ENCODE data around the gene NRP1.

The NRP1 gene

DNA sequence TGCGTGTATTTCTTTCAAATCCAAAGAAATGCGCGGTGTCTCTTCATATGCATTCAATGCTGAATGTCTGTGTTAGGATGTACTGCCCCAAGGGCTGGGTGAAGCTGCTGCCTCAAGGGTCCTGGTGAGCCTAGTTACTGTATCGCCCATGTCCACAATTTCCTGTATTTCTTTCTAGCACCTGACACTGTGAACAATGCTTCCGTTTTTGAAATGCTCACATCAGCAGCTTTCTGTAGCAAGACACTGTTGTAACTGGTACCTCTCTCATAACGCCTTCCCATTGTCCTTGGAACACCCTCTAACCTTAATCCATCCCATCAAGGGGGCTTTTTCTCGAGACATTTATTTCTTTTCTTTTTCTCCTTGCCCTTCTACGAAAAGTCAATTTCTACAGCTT is 25.1 kb downstream of the NRP1 start:
- Histone ChIP-seq H3K9me2 (replicated peaks; ENCODE audit: insufficient read depth, low read length) (no peaks in the 10 kb centered on the region), H3K9ac (ENCODE audit: low read length) (no peak overlapping the region), H3F3A (ENCODE audit: insufficient read depth, low read length) (no peaks in the 10 kb centered on the region), H3K4me1 (ENCODE audit: low read length) (no peaks in the 10 kb centered on the region), H3K27ac (ENCODE audit: low read length) (no peak overlapping the region), H3K27me3 (replicated peaks; ENCODE audit: insufficient read depth, low read length) (no peaks in the 10 kb centered on the region), H4K20me1 (ENCODE audit: insufficient read depth, low read length) (no peaks in the 10 kb centered on the region), H3K4me2 (ENCODE audit: low read depth, low read length) (peak overlapping the region; percentile 11; the same call in 1 of the 2 replicates), H3K79me2 (ENCODE audit: low read length) (no peaks in the 10 kb centered on the region), H3K4me3 (ENCODE audit: low read length) (no peak overlapping the region), H3K9me3 (replicated peaks; ENCODE audit: insufficient read depth, low read length) (no peaks in the 10 kb centered on the region), H2AFZ (ENCODE audit: low read length) (0 out of 2 replicates have a peak overlapping the region, but pooled peaks have one; percentile 2), H3K36me3 (replicated peaks; ENCODE audit: insufficient read depth, low read length) (no peaks in the 10 kb centered on the region)
- peak; percentile 63 for DNase-seq
- no peak for TF ChIP-seq EZH2phosphoT487 (IDR thresholded peaks at IDR 0.05; ENCODE audit: low read length)
- TF ChIP-seq EZH2 (optimal IDR thresholded peaks at IDR 0.05; ENCODE audit: low read depth, low read length) = no peak
- TF ChIP-seq, protein P1, sequence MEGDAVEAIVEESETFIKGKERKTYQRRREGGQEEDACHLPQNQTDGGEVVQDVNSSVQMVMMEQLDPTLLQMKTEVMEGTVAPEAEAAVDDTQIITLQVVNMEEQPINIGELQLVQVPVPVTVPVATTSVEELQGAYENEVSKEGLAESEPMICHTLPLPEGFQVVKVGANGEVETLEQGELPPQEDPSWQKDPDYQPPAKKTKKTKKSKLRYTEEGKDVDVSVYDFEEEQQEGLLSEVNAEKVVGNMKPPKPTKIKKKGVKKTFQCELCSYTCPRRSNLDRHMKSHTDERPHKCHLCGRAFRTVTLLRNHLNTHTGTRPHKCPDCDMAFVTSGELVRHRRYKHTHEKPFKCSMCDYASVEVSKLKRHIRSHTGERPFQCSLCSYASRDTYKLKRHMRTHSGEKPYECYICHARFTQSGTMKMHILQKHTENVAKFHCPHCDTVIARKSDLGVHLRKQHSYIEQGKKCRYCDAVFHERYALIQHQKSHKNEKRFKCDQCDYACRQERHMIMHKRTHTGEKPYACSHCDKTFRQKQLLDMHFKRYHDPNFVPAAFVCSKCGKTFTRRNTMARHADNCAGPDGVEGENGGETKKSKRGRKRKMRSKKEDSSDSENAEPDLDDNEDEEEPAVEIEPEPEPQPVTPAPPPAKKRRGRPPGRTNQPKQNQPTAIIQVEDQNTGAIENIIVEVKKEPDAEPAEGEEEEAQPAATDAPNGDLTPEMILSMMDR (IDR thresholded peaks at IDR 0.05; ENCODE audit: low read length) = no peak

DNA sequence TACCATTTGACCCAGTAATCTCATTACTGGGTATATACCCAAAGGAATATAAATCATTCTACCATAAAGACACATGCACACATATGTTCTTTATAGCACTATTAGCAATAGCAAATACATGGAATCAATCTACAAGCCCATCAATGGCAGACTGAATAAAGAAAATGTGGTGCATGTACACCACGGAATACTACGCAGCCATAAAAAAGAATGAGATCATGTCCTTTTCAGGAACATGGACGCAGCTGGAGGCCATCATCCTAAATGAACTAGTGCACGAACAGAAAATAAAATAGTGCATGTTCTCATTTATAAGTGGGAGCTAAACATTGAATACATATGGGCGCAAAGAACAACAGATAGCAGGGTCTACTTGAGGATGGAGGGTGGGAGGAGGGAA is 26.6 kb downstream of the NRP1 start:
- H3K9ac ChIP-seq (ENCODE audit: low read length) = no peak overlapping the region
- H3F3A ChIP-seq (ENCODE audit: insufficient read depth, low read length) = no peaks in the 10 kb centered on the region
- H3K36me3 ChIP-seq (replicated peaks; ENCODE audit: insufficient read depth, low read length) = no peaks in the 10 kb centered on the region
- H4K20me1 ChIP-seq (ENCODE audit: insufficient read depth, low read length) = no peaks in the 10 kb centered on the region
- H3K4me2 ChIP-seq (ENCODE audit: low read depth, low read length) = no peak overlapping the region
- no peak overlapping the region for H3K27ac ChIP-seq (ENCODE audit: low read length)
- no peak overlapping the region for H2AFZ ChIP-seq (ENCODE audit: low read length)
- no peak for TF ChIP-seq EZH2 (optimal IDR thresholded peaks at IDR 0.05; ENCODE audit: low read depth, low read length)
- TF ChIP-seq EZH2phosphoT487 (IDR thresholded peaks at IDR 0.05; ENCODE audit: low read length) = no peak
- TF ChIP-seq, protein P1 (IDR thresholded peaks at IDR 0.05; ENCODE audit: low read length) = no peak
- no peak for DNase-seq
- no peak overlapping the region for H3K4me3 ChIP-seq (ENCODE audit: low read length)
- no peaks in the 10 kb centered on the region for H3K9me3 ChIP-seq (replicated peaks; ENCODE audit: insufficient read depth, low read length)
- H3K9me2 ChIP-seq (replicated peaks; ENCODE audit: insufficient read depth, low read length) = no peaks in the 10 kb centered on the region
- no peaks in the 10 kb centered on the region for H3K27me3 ChIP-seq (replicated peaks; ENCODE audit: insufficient read depth, low read length)
- no peaks in the 10 kb centered on the region for H3K79me2 ChIP-seq (ENCODE audit: low read length)
- no peaks in the 10 kb centered on the region for H3K4me1 ChIP-seq (ENCODE audit: low read length)

DNA sequence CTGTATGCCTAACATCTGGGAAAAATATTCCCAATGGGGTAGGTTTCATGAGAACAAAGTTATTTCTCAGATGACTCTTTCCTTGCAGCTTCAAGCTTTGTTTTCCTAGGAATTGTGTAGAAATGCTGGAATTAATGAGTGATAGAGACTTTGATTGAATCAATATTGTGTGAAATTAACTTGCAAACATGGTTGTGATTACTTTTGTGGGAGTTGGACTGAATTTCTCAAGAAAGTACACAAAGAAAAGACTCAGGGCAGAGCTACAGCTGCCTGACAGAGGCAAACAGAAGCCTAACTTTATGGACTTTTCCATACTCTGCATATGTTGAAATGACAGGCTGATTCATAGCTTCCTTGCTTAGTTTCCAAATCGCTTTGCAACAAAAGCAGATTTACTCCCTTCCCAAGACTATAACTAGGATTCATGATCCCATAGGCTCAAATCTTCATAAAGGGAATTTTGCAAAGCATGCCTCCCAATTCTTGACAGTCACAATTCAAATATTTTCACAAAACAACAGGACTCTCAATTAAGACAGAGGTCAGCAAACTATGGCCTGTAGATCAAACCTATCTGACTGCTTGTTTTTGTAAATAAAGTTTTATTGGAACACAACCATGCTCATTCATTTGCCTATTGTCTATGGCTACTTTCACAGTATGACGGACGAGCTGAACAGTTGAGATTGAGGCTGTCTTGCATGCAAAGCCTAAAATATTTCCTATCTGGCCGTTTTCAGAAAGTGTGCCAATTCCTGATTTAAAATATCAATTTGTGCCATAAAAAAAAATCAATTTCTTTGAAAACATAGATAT is 27.6 kb downstream of the NRP1 start:
- DNase-seq = no peak
- Histone ChIP-seq H3K27ac (ENCODE audit: low read length) (no peak overlapping the region), H3K9ac (ENCODE audit: low read length) (no peak overlapping the region), H2AFZ (ENCODE audit: low read length) (no peak overlapping the region), H3K79me2 (ENCODE audit: low read length) (no peaks in the 10 kb centered on the region), H3F3A (ENCODE audit: insufficient read depth, low read length) (no peaks in the 10 kb centered on the region), H3K27me3 (replicated peaks; ENCODE audit: insufficient read depth, low read length) (no peaks in the 10 kb centered on the region), H3K4me2 (ENCODE audit: low read depth, low read length) (no peak overlapping the region), H3K4me1 (ENCODE audit: low read length) (no peaks in the 10 kb centered on the region), H3K4me3 (ENCODE audit: low read length) (no peak overlapping the region), H3K9me2 (replicated peaks; ENCODE audit: insufficient read depth, low read length) (no peaks in the 10 kb centered on the region), H4K20me1 (ENCODE audit: insufficient read depth, low read length) (no peaks in the 10 kb centered on the region), H3K9me3 (replicated peaks; ENCODE audit: insufficient read depth, low read length) (no peaks in the 10 kb centered on the region), H3K36me3 (replicated peaks; ENCODE audit: insufficient read depth, low read length) (no peaks in the 10 kb centered on the region)
- TF ChIP-seq, protein P1 (IDR thresholded peaks at IDR 0.05; ENCODE audit: low read length) = no peak
- no peak for TF ChIP-seq EZH2 (optimal IDR thresholded peaks at IDR 0.05; ENCODE audit: low read depth, low read length)
- no peak for TF ChIP-seq EZH2phosphoT487 (IDR thresholded peaks at IDR 0.05; ENCODE audit: low read length)
